Heart left ventricle (tissue), 13 donors: ENCODE results near the gene SOX6.

Experiments used
- POLR2A ChIP-seq, 2 donors: fragments of 450-650 bp; IDR thresholded peaks; one replicate each; pipeline ENCODE4 v1.6.1; 2017; ENCODE audit warnings: antibody characterized with exemption in 2 of 2, mild to moderate bottlenecking in 2 of 2, moderate library complexity in 2 of 2
- TF ChIP-seq, protein P1 (sequence below), 12 donors: fragments of 200-600 bp; sonication (generic) in 4 of 12; IDR thresholded peaks; one replicate each; pipeline versions ENCODE4 v1.5.0 to v1.8.0; 2018 to 2022; ENCODE audit warnings: antibody characterized with exemption in 12 of 12, mild to moderate bottlenecking in 5 of 12
- donor health status: ischemic (EF 13 %, LVEDD 7.1; RV severe dilation, severe dysfunction).
- donor health status: DM: no; HTN: yes; CAD: no.
- donor health status: DM: no; HTN: no; CAD: no.
- donor health status: ischemic (EF 25% LVEDD 6.9; RV normal size, moderate dysfunction).
- donor health status: ischemic (EF 25% LVEDD 5.7; RV mildly dilated, moderate dysfunction).
- donor health status: ischemic (EF 35%, LVEDD 5.7; RV mildly dilated, moderate dysfunction).
- donor health status: nonischemic (EF 11% LVEDD 7.7; RV severe dilation, severe dysfunction).
- donor health status: DM: yes; HTN: yes; CAD: no.
- donor health status: PGD.
- donor health status: ischemic (EF 29% LVEDD 5.4; RV normal size, mild dysfunction).
- donor health status: nonischemic (EF 23%, LVEDD 6.1; RV moderate dilation, normal function).

- TF ChIP-seq, protein P1, sequence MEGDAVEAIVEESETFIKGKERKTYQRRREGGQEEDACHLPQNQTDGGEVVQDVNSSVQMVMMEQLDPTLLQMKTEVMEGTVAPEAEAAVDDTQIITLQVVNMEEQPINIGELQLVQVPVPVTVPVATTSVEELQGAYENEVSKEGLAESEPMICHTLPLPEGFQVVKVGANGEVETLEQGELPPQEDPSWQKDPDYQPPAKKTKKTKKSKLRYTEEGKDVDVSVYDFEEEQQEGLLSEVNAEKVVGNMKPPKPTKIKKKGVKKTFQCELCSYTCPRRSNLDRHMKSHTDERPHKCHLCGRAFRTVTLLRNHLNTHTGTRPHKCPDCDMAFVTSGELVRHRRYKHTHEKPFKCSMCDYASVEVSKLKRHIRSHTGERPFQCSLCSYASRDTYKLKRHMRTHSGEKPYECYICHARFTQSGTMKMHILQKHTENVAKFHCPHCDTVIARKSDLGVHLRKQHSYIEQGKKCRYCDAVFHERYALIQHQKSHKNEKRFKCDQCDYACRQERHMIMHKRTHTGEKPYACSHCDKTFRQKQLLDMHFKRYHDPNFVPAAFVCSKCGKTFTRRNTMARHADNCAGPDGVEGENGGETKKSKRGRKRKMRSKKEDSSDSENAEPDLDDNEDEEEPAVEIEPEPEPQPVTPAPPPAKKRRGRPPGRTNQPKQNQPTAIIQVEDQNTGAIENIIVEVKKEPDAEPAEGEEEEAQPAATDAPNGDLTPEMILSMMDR (IDR thresholded peaks at IDR 0.05), result no peak
- TF ChIP-seq POLR2A (IDR thresholded peaks at IDR 0.05), result no peak
Observed at GRCh38 chr11:16341853-16342252, 14.5 kb downstream of the SOX6 start.
